NOMO-1 treated with DMSO at 0.1 percent for 48 hours (cell line): ENCODE measurements around the gene SPAST.
"Not testable (repeated sequence)": the region's sequence is repeated elsewhere in the genome, so short reads cannot be mapped to it uniquely, and the experiment has no call there.

Source experiments
- DNase-seq: peaks from one replicate; lab custom pipeline; 2025; ENCODE audit not compliant: unreplicated experiment; lab: John Stamatoyannopoulos, UW

Gene SPAST

DNA sequence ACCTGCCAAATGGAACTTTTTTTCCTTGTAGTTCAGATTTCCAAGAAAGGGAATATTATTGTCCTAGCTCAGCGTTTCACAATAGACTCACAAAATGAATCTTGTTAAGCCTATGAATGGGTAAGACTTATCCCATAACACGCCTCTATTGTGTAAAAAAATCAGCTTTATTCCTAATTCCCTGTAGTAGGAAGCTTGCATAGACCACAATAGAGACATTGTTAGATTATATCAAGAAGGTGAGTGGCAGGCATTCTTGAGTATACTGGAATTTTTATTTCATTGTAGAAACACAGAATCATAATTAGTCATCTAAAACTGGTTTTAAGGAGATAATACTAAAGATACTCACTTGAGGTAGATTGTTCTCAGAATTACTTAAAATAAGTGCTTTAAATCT, 55.8 kb downstream of the SPAST start:
- no peak for DNase-seq

DNA sequence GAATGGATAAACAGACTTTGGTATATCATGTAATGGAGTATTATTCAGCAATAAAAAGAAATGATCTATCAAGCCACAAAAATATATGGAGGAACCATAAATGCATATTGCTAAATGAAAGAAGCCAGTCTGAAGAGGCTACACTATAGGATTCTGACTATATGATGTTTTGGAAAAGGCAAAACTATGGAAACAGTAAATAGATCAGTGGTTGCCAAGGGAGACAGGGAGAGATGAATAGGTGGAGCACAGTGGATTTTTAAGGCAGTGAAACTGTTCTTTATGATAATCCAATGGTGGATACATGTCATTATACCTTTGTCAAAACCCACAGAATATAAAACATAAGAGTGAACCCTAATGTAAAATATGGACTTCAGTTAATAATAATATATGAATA, 61.3 kb downstream of the SPAST start:
- DNase-seq, result no peak

DNA sequence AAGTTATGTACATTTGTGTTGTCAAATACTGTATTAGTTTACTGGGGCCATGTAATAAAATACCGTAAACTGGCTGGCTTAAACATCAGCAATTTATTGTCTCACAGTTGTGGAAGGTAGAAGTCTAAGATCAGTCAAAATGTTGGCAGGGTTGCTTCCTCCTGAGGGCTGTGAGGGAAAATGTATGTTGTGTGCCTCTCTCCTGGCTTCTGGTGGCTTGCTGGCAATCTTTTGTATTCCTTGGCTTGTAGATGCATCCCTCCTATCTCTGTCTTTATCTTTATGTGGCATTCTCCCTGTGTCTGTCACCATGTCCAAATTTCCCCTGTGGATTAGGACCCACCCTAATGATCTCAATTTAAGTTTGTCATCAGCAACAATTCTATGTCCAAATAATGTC, 65.3 kb downstream of the SPAST start:
- DNase-seq, result no peak

DNA sequence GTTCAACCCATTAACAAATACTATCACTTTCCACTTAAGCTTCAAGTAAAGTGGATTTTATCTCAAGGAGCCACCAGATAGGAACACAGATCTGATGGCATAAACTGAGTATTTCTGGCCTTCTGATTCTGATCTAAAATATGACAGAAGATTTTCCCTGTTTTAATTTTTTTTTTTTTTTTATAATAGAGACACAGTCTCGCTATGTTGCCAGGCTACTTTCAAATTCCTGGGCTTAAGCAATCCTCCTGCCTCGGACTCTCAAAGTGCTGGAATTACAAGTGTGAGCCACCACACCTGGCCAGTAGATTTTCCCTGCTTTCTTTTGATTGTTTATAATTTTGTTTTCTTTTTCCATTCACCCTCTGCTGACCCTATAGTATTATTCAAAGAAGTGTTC, 65.7 kb downstream of the SPAST start:
- no peak for DNase-seq

DNA sequence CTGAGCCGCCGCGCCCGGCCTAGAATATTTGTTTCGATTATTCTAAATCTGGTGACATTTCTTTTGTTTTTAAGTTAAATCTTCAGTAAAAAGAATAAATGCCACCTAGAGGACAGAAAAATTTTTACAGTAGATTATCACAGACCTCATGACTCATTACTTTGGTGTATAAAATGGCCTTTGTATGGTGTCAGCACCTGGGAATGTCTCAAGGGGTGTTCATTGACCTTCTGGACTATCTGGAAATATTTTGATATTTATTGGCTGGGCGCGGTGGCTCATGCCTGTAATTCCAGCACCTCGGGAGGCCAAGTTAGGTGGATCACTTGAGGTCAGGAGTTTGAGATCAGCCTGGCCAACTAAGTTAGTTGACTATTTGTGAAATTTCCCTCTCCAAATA, 72.1 kb downstream of the SPAST start:
- peak; percentile 39 for DNase-seq

DNA sequence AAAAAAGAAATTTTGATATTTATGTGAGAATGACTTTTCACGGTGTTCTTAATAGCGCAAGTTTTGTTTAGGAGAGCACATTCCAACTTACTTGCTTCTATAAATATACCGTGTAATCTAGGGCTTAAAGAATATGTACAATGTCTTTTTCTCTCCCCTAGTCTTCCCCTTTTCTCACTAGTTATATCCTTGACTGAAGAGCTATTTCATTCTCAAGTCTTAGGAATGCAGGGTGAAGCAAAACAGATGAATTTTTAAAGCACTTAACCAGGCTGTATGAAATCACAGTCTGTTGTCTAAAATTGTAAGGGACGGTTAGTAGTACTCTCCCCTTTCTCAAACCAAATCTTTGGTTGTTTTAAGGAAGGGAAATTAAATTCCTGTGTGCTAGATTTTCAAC, 72.7 kb downstream of the SPAST start:
- no peak for DNase-seq

DNA sequence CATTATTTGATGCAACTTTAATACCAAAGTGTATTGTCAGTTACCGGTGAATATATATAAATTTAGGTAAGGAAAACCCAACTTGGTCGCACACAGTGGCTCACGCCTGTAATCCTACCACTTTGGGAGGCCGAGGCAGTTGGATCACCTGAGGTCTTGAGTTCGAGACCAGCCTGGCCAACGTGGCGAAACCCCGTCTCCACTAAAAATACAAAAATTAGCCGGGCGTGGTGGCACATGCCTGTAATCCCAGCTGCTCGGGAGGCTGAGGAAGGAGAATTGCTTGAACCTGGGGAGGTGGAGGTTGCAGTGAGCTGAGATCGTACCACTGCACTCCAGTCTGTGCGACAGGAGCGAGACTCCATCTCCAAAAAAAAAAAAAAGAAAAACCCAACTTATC, 88.2 kb downstream of the SPAST start:
- DNase-seq, result not testable (repeated sequence)

DNA sequence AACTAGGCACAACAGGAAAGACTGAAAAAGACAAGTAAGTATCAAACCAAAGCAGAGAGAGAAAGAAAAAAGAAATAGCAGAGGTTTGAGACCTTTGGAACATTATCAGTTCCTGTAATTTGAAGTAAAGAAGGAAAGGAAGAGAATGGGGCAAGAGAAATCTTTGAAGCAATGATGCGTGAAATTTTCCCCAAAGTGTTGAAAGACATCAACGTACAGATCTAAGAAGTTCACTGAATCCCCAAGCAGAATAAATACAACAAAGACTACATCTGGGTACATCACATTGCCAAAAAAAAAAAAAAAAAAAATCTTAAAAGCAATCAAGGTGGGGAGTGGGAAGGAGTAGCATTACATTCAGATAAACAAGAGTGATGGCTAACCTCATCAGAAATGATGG, 96.3 kb downstream of the SPAST start:
- DNase-seq, result no peak

DNA sequence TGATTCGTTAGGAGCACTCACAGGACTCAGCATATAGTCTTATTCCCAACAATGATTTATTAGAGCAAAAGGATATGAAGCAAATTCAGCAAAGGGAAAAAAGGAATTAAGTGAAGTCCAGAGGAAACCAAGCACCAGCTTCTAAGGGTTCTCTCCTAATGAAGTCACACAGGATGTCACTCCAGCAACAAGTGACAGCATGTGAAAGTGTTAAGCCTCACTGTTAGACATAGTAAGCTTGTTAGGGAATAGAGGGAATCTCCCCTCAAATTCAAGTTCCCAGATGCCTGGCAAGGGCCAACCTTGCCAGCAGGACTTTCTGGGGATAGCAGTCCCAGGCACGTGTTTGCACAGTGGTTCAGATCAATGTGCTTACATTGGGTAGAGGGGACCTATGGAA, 97.9 kb downstream of the SPAST start:
- no peak for DNase-seq

DNA sequence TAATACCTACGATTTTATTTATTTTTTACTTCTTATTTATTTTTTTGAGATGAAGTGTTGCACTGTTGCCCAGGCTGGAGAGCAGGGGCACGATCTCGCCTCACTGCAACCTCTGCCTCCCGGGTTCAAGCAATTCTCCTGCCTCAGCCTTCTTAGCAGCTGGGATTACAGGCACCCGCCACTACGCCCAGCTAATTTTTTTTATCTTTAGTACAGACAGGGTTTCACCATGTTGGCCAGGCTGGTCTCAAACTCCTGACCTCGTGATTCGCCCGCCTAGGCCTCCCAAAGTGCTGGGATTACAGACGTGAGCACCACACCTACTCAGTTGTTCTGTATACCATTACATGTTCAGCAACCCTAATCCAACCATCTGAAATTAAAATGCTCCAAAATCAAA, 100.9 kb downstream of the SPAST start:
- DNase-seq, result not testable (repeated sequence)

DNA sequence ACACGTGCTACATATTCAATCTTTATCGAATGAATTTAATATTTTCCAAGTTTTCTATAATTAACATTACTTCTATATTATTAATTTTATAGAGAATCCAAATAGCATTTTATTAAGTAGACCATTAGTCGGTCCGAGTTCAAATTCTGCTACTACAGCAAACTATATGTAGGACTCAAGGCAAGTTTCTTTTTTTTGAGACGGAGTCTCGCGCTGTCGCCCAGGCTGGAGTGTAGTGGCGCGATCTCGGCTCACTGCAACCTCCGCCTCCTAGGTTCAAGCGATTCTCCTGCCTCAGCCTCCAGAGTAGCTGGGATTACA, 101.6 kb downstream of the SPAST start:
- DNase-seq, result not testable (repeated sequence)

DNA sequence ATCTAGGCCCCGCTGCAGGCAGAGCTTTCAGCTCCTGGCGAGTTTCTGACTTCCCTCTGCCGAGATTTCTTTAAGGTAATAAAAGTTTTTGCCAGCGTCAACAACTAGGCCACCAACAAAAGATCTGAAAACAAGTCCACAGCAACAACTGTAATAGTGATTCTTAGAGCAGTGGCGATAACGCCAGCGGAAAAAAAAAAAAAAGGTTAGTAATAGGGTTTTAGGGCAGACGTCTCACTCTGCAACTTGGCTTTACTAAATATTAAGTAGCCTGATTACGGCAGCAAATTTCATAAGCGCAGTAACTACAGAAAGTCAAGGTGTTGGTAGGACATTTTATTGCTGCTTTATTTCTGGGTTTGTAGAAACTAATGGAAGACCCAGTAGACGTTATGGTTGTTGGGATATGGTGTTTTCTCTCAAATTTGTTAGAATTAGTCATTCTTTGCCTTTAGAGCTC, 102.8 kb downstream of the SPAST start:
- no peak for DNase-seq

DNA sequence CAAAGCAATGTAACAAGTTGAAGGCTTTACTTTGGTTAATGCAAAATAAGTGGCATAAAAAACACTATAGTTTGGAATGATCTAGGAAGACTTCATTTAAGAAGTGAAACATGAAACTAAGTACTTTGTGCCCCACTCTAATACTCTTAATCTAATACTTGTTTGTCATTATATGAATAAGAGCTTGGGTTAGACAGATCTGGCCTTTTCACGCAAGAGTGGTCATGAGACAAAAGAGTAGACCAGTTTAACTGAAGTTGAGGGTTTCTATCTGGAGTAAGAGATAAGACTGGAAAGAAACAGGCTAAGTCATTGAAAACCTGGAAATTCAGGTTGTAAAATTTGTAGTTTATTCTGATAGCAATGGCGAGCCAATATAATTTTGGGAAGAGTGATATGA, 105.2 kb downstream of the SPAST start:
- DNase-seq, result no peak

DNA sequence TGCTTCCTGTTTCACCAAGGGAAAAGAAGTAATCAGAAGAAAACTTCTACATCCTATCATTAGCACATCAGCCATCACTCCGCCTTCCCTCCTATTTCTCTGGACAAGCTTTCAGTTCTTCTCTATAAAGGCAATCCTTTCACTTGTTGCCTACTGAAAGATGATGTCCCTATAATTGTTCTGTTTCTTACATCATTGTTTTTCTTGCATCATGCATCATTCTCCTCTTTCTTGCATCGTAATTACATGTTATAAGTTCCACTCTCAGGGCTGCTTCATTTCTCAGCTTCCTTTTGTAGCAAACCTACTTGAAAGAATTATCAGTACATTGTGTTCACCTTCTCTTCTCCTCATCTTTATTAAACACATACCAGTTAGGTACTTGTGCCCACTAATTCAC, 109.5 kb downstream of the SPAST start:
- no peak for DNase-seq

DNA sequence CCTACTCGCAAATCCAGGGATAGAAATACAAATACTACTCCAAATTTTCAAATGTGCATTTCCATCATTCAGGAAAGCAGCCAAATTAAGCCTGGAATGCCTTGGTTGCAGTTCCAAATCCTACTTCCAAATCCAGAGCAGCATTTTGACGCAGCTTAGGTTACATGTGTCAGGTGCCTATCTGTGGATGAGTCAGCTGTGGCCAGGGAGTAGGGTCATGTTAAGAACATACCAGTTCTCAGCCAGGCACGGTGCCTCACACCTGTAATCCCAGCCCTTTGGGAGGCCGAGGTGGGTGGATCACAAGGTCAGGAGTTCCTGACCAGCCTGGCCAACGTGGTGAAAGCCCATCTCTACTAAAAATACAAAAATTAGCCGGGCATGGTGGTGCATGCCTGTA, 119.3 kb downstream of the SPAST start:
- no peak for DNase-seq

DNA sequence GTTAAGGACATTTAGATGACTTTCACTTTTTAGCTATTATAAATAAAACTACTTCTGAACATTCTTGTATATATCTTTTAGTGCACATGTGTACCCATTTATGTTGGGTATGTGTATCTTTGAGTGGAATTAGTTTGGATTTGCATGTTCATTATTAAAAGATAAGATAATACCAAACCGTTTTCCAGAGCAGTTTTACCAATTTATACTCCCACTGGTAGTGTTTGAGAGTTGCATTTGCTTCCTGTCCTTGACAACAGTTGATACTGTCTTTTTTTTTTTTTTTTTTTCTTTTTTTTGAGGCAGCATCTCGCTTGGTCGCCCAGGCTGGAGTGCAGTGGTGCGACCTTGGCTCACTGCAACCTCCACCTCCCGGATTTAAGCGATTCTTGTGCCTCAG, 125.7 kb downstream of the SPAST start:
- DNase-seq, result no peak

DNA sequence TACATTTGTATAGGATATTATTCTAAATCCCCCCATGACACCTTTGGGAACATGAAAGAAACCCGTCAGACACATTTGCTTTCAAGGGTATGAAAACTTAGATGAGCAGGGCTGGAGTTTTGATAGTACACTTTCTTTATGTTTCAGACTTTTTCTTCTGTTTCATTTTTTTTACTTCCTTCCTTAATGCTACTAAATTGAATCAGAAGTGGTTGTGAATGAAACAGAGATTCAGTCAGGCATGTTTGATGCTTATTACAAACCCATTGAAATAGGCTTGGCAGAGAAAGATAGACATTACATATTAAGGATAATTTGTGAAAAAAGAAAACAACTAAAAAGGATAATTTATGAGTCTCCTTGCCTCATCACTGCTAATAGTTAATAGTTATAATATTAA, 129.1 kb downstream of the SPAST start:
- no peak for DNase-seq

DNA sequence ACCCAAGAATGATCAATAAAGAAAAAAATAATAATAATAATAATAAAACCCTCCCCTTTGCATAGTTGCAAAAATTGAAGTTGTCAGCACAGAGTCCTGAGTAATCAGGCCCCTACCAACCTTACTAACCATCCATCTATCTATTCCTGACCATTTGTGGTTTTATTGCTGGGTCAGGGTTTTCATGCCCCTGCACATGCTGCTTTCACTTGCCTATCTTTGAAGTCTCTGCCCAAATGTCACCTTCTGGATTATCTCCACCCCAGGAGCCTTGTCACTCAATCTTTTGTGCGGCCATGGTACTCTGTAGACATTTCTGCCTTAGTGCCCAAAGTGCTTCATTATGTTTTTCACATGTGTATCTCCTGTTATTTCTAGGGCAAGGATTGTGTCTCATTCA, 137.5 kb downstream of the SPAST start:
- no peak for DNase-seq

DNA sequence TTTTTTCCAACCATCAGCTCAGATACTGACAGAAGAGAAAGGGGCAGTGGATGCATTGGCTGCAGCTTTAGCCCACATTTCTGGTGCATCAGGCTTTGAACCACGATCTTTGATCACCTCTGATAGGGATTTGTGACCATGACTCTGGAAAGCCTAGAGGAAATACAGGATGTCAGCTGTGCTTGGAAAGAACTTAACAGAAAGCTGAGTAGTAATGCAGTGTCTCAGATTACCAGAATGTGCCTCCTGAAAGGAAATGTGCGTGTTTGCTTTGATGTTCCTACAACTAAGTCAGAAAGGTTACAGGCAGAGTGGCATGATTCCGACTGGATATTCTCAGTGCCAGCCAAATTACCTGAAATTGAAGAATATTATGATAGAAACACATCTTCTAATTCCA, 140.1 kb downstream of the SPAST start:
- not testable (repeated sequence) for DNase-seq
